ENCODE results near the gene PIK3AP1. TPM values are rescaled to one million over a fixed set of nuclear protein-coding genes. Genes with fewer than 3 reads are reported as not detected.

Gene PIK3AP1
- total RNA-seq, 1 experiment from 2014 or later: 3.7 TPM

- intact Hi-C loops (cut with micrococcal nuclease): loop anchor here (5.0 kb wide), 1 partner anchor 43 kb away; no protein-coding TSS in a partner anchor
- Histone ChIP-seq H2AFZ (ENCODE audit: low read length) (no peak overlapping the region), H3K27me3 (ENCODE audit: low read length) (no peaks in the 10 kb centered on the region), H3K9ac (ENCODE audit: low read length) (no peak overlapping the region), H3K4me1 (ENCODE audit: insufficient read depth, low read length) (peaks cover 19% of the 10 kb centered on the region; the same call in 1 of the 2 replicates), H3K79me2 (ENCODE audit: low read length) (peaks cover 28% of the 10 kb centered on the region), H3K27ac (ENCODE audit: low read length) (no peak overlapping the region), H3K36me3 (ENCODE audit: low read depth, low read length) (no peaks in the 10 kb centered on the region), H3K4me3 (ENCODE audit: low read length) (no peak overlapping the region), H3K9me3 (ENCODE audit: low read length) (no peaks in the 10 kb centered on the region), H4K20me1 (ENCODE audit: low read length) (peaks cover 16% of the 10 kb centered on the region), H3K9me2 (replicated peaks; ENCODE audit: low read length) (no peaks in the 10 kb centered on the region), H3F3A (ENCODE audit: low read length, unreplicated experiment) (no peaks in the 10 kb centered on the region), H3K4me2 (ENCODE audit: low read length) (peak overlapping the region; percentile 89; the same call in 1 of the 2 replicates)
- DNase-seq (no peak), ATAC-seq (no peak)
- TF ChIP-seq EZH2phosphoT487 (IDR thresholded peaks at IDR 0.05; ENCODE audit: borderline replicate concordance, low read length) (no peak), EZH2 (IDR thresholded peaks at IDR 0.05; ENCODE audit: low read length, unreplicated experiment) (no peak), CTCF (conservative IDR thresholded peaks at IDR 0.05; ENCODE audit: low read depth, low read length) (no peak)
- POLR2A ChIA-PET (ENCODE audit: unreplicated experiment): no interaction called here
- no TSS peak for BruUV-seq (replicated peaks)
- CTCF ChIA-PET: no interaction called here
Observed at GRCh38 chr10:96588616-96589419, 131.5 kb downstream of the PIK3AP1 start.

- Histone ChIP-seq H3K9me3 (ENCODE audit: low read length) (no peaks in the 10 kb centered on the region), H3K27me3 (ENCODE audit: low read length) (no peaks in the 10 kb centered on the region), H3K27ac (ENCODE audit: low read length) (no peak overlapping the region), H4K20me1 (ENCODE audit: low read length) (peaks cover 21% of the 10 kb centered on the region), H2AFZ (ENCODE audit: low read length) (peak overlapping the region; percentile 79), H3K9me2 (replicated peaks; ENCODE audit: low read length) (no peaks in the 10 kb centered on the region), H3K36me3 (ENCODE audit: low read depth, low read length) (no peaks in the 10 kb centered on the region), H3K79me2 (ENCODE audit: low read length) (peaks cover 35% of the 10 kb centered on the region), H3K4me1 (ENCODE audit: insufficient read depth, low read length) (peaks cover 19% of the 10 kb centered on the region; the same call in 1 of the 2 replicates), H3K4me2 (ENCODE audit: low read length) (peak overlapping the region; percentile 89), H3K9ac (ENCODE audit: low read length) (no peak overlapping the region), H3K4me3 (ENCODE audit: low read length) (peak overlapping the region; percentile 87), H3F3A (ENCODE audit: low read length, unreplicated experiment) (no peaks in the 10 kb centered on the region)
- no peak for DNase-seq
- no peak for ATAC-seq
- ChIA-PET POLR2A (ENCODE audit: unreplicated experiment) (no interaction called here), CTCF (no interaction called here)
- intact Hi-C loops (cut with micrococcal nuclease): loop anchor here (5.0 kb wide), 1 partner anchor 44 kb away; no protein-coding TSS in a partner anchor
- BruUV-seq (replicated peaks): no TSS peak
- TF ChIP-seq EZH2 (IDR thresholded peaks at IDR 0.05; ENCODE audit: low read length, unreplicated experiment) (no peak), CTCF (conservative IDR thresholded peaks at IDR 0.05; ENCODE audit: low read depth, low read length) (no peak), EZH2phosphoT487 (IDR thresholded peaks at IDR 0.05; ENCODE audit: borderline replicate concordance, low read length) (no peak)
Observed at GRCh38 chr10:96588060-96588554, 132.2 kb downstream of the PIK3AP1 start.

Measured in PC-3 (cell line).